Left ventricle myocardium inferior (tissue), 1 donor: ENCODE data around the gene GSG1L2. TPM values are rescaled to one million over a fixed set of nuclear protein-coding genes. Genes with fewer than 3 reads are reported as not detected.

Source experiments
- DNase-seq: peaks from one replicate; pipeline ENCODE4 v3.0.0-alpha.2; 2020
- H3K27ac ChIP-seq: fragments of 200-600 bp; replicated peaks from 2 replicates; pipeline ENCODE4 v1.8.0; 2021
- H3K27me3 ChIP-seq: fragments of 200-600 bp; 2 replicates; pipeline ENCODE4 v1.8.0; 2021; ENCODE audit warnings: low read depth
- H3K36me3 ChIP-seq: fragments of 200-600 bp; 2 replicates; pipeline ENCODE4 v1.8.0; 2021
- H3K4me1 ChIP-seq: fragments of 200-600 bp; 2 replicates; pipeline ENCODE4 v1.8.0; 2021
- H3K4me3 ChIP-seq: fragments of 200-600 bp; 2 replicates; pipeline ENCODE4 v1.8.0; 2021; ENCODE audit warnings: mild to moderate bottlenecking, moderate library complexity
- H3K9me3 ChIP-seq: fragments of 200-600 bp; replicated peaks from 2 replicates; pipeline ENCODE4 v1.8.0; 2021
- intact Hi-C: fragments of 100-400 bp; cut with micrococcal nuclease; formaldehyde crosslinking; loops from one replicate; pipeline ENCODE4 v1.11.0; 2022
- total RNA-seq: library from RNA; stranded (reverse); fragmentation: NEBNext Ultra II Directional; extraction: Animal tissue kit (Norgen Biotek cat#: 25700); gene quantifications from one replicate; pipeline ENCODE4 v1.2.1, GENCODE V29; 2021
- TF ChIP-seq, protein P1 (sequence below): fragments of 200-600 bp; IDR thresholded peaks from 2 replicates; pipeline ENCODE4 v1.8.0; 2021; ENCODE audit warnings: antibody characterized with exemption, mild to moderate bottlenecking, borderline replicate concordance
- donor health status: DM: no; HTN: yes; CAD: no; lungs with severe emphysema.

The GSG1L2 gene
- total RNA-seq, 1 donor from 2014 or later = not detected

DNA sequence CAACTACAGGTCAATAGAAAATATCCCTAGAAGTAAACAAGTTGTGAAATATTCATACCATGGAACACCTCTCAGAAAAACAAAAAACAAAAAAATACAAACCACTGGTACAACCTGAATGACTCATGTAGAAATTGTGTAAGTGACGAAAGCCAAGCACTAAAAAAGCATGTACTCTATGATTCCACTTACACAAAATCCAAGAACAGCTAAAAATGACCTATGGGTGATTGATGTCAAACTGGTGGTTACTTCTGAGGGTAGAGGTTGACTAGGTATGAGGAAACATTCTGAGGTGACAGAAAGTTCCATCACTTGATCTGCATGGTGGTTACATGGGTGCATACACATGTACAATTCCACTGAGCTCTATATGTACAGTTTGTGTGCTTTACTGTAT, 61.6 kb downstream of the GSG1L2 start:
- DNase-seq = no peak
- TF ChIP-seq, protein P1, sequence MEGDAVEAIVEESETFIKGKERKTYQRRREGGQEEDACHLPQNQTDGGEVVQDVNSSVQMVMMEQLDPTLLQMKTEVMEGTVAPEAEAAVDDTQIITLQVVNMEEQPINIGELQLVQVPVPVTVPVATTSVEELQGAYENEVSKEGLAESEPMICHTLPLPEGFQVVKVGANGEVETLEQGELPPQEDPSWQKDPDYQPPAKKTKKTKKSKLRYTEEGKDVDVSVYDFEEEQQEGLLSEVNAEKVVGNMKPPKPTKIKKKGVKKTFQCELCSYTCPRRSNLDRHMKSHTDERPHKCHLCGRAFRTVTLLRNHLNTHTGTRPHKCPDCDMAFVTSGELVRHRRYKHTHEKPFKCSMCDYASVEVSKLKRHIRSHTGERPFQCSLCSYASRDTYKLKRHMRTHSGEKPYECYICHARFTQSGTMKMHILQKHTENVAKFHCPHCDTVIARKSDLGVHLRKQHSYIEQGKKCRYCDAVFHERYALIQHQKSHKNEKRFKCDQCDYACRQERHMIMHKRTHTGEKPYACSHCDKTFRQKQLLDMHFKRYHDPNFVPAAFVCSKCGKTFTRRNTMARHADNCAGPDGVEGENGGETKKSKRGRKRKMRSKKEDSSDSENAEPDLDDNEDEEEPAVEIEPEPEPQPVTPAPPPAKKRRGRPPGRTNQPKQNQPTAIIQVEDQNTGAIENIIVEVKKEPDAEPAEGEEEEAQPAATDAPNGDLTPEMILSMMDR = no peak
- no peaks in the 10 kb centered on the region for H3K36me3 ChIP-seq
- intact Hi-C loops = no loop called here
- H3K27ac ChIP-seq = no peak overlapping the region
- H3K9me3 ChIP-seq = no peaks in the 10 kb centered on the region
- peaks cover 43% of the 10 kb centered on the region for H3K27me3 ChIP-seq
- H3K4me3 ChIP-seq = no peak overlapping the region
- no peaks in the 10 kb centered on the region for H3K4me1 ChIP-seq

DNA sequence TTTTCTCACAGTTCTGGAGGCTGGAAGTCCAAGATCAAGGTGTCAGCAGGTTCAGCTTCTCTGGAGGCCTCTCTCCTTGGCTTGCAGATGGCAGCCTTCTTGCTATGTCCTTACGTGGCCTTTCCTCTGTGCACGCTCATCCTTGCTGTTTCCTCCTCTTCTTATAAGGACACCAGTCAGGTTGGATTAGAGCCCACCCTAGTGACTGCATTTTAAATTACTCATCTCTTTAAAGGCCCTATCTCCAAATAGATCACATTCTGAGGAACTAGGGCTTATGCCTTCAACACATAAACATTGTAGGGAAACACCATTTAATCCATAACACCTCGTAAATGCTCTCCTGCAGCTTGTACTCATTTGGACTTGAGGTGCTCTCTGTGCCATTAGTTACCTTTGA, 66.8 kb downstream of the GSG1L2 start:
- Histone ChIP-seq H3K4me1 (no peaks in the 10 kb centered on the region), H3K4me3 (no peak overlapping the region), H3K9me3 (peaks cover 5% of the 10 kb centered on the region), H3K27ac (no peak overlapping the region), H3K27me3 (peaks cover 49% of the 10 kb centered on the region), H3K36me3 (no peaks in the 10 kb centered on the region)
- intact Hi-C loops = no loop called here
- no peak for DNase-seq
- TF ChIP-seq, protein P1 = no peak

Other genes with a start within 250 kb of the GSG1L2 start
- gene STX8, start 246.3 kb downstream of the GSG1L2 start, total RNA-seq = 61.3 TPM
- gene CFAP52, start 245.4 kb downstream of the GSG1L2 start, total RNA-seq = not detected
- gene USP43, start 176.6 kb downstream of the GSG1L2 start, total RNA-seq = 0.08 TPM
- gene DHRS7C, start 30.5 kb downstream of the GSG1L2 start, total RNA-seq = 3.1 TPM
- gene GLP2R, start 3.8 kb upstream of the GSG1L2 start, total RNA-seq = not detected
- 0.47 TPM for gene RCVRN, start 83.2 kb upstream of the GSG1L2 start, total RNA-seq